Activated naive CD4-positive, alpha-beta T cell treated with anti-CD3 and anti-CD28 coated beads, Interleukin-2, amount 50 U/mL, for 72 hours (primary cell): ENCODE data around the gene TRIM9. TPM values are rescaled to one million over a fixed set of nuclear protein-coding genes. Genes with fewer than 3 reads are reported as not detected.
"Not testable (repeated sequence)": the region's sequence is repeated elsewhere in the genome, so short reads cannot be mapped to it uniquely, and the experiment has no call there.

Source experiments
- ATAC-seq, 2 donors: fragments of 150-1000 bp; cut with Tn5 transposase; 2 replicates each; pipeline ENCODE4 v1.10.0; 2021; ENCODE audit warnings: mild to moderate bottlenecking in 2 of 2, moderate library complexity in 2 of 2
- DNase-seq, 2 donors: peaks; one replicate each; pipeline ENCODE4 v3.0.0; 2021 to 2022; ENCODE audit warnings: low spot score in 2 of 2
- H3K27ac Mint-ChIP-seq, 2 donors: one replicate each; pipeline ENCODE4 v1.8.0; 2022; ENCODE audit warnings: mild to moderate bottlenecking in 2 of 2, mixed read lengths in 2 of 2
- H3K36me3 Mint-ChIP-seq, 2 donors: one replicate each; pipeline ENCODE4 v1.8.0; 2022; ENCODE audit warnings: mixed read lengths in 2 of 2
- H3K9me3 Mint-ChIP-seq, 2 donors: one replicate each; pipeline ENCODE4 v1.8.0; 2022; ENCODE audit warnings: mixed read lengths in 2 of 2
- total RNA-seq, 2 donors: library from RNA; stranded (reverse); gene quantifications; one replicate each; pipeline ENCODE4 v1.2.3, GENCODE V29; 2022

Gene TRIM9
- total RNA-seq, 2 donors from 2014 or later, result 0.93 to 3.1 TPM

DNA sequence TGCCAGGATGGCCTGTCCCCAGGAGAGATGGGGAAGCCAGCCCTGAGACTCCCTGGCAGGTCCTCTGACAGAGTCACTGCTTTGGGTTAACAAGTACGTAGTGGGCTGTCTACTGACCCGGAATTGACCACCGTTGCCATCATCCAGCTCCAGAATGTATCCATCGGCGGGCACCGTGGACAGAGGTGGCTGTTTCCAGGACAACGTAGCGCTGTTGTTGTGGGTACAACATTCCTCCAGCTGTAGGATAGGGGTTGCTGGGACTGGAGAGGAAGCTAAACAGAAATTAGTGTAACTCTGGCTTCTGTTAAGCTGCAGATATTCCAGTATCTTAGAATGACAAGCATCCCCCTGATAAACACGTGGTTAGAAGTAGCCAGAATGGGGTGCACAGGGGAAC is 94.3 kb downstream of the TRIM9 start:
- ATAC-seq (no peak), DNase-seq (no peak)
- Mint-ChIP-seq H3K27ac (no peak overlapping the region), H3K36me3 (no peaks in the 10 kb centered on the region), H3K9me3 (no peaks in the 10 kb centered on the region)

DNA sequence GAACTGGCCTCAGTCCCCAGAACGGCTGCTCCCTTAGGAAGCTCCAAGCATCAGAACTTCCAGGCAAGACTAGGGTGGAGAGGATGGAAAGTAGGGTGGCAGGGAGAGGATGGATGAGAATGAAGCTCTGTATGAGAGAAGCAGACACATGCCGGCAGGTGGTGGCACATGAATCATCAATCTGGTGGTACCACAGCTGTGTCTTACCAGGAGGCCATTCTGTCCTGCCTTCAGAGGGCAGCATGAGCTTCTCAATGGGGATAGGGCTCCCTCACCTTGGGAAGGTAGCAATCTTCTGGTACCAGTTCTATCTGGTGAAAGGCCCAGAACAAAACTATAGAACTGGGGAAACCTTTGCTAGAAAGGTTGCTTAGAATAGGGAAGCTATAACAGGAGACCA is 95.2 kb downstream of the TRIM9 start:
- no peak for ATAC-seq
- no peak for DNase-seq
- Mint-ChIP-seq H3K36me3 (no peaks in the 10 kb centered on the region), H3K27ac (no peak overlapping the region), H3K9me3 (no peaks in the 10 kb centered on the region)

DNA sequence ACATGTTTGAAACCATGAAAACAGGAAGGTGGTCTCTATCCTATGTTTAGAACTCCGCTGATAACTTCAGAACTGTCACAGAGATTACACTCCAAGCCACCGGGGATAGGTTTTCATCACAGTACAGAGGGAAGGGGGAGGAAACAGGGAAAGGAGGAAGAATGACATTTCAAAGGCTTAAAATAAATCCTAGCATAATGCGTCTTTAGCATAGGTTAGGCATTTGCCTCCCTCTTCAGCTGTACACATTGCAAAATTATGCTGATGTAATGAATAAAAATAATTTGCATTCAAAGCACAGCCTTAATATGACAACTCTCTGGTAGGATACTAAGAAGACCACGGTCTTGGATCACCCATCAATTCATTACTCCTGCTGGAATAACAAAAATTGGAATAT is 96.3 kb downstream of the TRIM9 start:
- no peak for DNase-seq
- Mint-ChIP-seq H3K27ac (no peak overlapping the region), H3K9me3 (no peaks in the 10 kb centered on the region), H3K36me3 (no peaks in the 10 kb centered on the region)
- no peak for ATAC-seq

DNA sequence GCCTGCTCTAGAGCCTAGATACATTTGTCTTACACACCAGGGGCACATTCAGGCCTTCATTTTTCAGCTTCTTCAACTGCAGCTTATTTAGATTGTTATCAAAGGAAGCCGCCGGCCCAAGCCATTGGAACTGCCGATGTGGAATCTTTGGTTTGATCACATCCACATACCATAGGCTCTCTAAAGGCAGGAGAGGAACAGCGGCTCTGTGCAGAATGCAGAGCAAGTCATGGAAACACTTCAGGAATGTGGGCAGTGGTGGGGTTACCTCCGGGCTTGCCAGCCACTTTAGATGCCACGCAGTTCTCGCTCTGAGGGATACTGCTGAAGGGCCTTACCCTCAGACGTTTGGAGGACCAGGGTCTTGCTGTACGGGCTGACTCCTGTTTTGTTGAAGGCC is 97.2 kb downstream of the TRIM9 start:
- DNase-seq (no peak), ATAC-seq (no peak)
- Mint-ChIP-seq H3K27ac (no peak overlapping the region), H3K36me3 (no peaks in the 10 kb centered on the region), H3K9me3 (no peaks in the 10 kb centered on the region)

DNA sequence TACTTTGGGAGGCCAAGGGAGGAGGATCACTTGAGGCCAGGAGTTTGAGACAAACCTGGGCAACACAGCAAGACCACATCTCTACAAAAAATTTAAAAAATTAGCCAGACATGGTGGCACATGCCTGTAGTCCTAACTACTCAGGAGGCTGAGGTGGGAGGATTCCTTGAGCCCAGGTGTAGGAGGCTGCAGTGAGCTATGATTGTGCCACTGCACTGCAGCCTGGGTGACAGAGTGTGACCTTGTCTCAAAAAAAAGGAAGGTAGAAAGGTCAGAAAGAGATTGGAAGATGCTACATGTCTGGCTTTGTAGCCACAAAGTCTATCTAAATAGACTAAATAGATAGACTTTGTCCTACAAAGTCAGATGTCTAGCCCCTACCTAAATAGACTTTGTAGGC is 100.7 kb downstream of the TRIM9 start:
- not testable (repeated sequence) for H3K36me3 Mint-ChIP-seq, H3K27ac Mint-ChIP-seq, ATAC-seq, DNase-seq, H3K9me3 Mint-ChIP-seq

DNA sequence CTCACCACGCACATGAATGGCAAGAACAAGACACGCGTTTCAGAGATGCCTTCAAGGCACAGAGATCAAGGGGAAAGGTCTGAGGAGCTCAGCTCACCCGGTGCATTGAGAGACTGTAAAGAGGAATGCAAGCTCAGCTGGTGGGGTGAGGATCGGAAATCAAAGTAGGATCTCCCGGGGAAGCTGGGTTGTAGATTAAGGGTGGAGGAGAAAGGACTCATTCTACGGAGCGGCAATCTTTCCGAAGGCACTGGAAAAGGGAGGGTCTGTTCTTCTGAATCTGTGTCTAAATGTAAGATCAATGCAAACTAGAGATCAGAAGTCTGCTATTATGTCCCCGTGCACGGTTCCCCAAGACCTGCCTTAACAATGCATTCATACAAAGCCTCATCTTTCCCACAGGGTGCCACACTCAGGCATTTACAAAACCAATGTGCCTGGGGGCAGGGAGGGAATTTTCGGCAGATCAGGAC is 109.0 kb downstream of the TRIM9 start:
- no peak for ATAC-seq
- Mint-ChIP-seq H3K36me3 (no peaks in the 10 kb centered on the region), H3K9me3 (no peaks in the 10 kb centered on the region), H3K27ac (no peak overlapping the region)
- no peak for DNase-seq

DNA sequence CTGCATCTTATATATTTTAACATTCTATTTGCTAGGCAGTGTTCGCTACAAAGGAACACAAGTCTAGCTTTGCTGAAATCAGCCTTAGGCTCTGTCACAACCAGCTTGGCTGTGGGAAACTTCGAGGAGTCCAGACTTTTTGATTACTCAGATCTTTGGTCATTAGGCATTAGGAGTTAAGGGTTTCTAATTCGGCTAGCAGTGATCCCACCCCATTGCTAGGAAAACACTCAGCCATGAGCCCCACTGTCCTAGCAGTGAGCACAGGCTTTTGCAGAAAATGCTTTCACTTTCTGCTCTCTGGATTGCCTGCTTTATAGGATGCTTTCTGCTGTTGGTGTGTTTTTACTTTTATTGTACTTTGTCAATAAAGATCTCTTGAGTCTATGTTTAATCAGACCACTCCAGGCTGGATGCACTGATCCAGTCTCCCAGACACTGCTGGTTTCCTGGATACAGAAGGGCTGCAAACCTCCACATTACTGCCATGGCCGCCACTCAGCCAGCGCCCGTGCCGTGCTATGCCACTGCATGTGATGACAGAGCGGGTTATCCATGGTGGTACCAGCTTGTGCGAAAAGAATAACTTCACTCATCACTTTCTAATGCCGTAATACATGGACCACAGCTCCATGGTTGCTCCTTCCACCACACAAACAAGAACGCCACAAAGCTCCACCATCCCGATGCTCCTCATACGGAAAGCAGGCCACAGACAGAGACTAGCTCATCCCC is 109.6 kb downstream of the TRIM9 start:
- H3K27ac Mint-ChIP-seq, result no peak overlapping the region
- DNase-seq (no peak), ATAC-seq (no peak)
- H3K36me3 Mint-ChIP-seq, result no peaks in the 10 kb centered on the region
- no peaks in the 10 kb centered on the region for H3K9me3 Mint-ChIP-seq

DNA sequence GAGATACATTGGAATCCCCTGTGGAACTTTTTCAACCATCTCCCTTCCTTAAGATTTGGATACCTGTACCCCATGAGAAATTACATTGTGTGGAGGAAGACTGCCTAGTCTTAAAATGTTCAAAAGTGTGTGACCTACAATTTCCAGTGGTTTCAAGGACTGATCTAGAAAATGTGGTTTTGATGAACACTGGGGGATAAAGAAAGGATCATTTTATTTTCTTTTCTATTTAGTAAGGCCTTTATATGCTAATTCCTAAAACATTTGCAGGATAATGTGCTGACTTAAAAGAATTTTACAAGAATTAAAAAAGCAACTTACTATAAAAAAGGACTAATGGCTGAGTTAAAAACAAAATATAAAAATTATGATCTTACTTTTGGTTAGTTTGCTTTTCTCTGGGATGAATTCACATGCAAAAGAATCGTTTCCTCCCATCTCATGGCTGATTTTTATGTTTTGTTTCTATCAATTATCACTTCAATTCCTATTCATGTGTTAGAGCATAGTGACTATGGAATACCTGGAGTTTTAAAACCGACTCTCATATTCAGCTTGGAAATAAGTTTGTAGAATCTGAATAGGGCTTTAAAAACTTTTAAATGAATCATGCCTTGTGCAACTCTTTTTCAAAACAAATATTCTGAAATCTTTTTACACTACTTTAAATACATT is 110.7 kb downstream of the TRIM9 start:
- H3K27ac Mint-ChIP-seq, result no peak overlapping the region
- ATAC-seq, result no peak

DNA sequence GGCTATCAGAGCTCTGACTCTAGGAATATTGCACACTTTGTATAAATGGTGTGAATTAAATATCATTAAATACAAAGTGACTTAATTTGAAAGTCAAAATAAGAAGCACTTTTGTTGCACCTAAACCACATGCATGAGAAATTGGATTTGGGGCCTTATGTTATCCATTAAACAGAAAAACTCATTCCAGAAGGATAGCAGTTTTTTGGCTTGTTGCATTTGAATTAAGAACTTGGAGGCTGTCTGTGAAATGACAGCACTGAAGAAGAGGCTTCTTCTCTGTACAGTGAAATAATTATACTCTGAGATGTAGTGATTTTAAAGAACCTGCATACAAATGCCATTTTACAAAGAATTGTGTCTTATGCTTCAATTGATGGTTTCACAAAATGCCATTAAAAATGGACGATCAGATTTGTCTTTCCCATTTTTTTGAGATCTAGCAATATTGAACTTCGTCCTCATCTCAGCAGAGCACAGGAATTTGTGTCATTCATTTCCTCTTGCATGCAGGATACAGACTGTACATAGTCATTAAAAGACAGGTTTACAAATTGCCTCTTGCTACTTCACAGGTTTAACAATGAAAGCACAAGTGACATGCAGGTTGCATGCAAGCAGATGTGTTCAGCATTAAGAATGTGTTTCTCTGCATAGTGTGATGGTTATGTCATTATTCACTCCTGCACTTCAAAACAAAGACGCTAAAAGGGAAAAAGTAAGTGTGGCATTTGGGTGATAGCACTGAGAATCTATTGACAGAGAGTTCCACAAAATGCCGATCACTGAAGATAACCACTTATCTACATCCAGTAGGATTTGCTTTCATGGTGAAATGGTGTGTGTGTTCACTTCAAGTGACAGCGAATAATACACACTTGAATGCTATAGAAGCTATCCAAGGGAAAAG is 114.7 kb downstream of the TRIM9 start:
- ATAC-seq, result no peak
- Mint-ChIP-seq H3K9me3 (no peaks in the 10 kb centered on the region), H3K27ac (no peak overlapping the region), H3K36me3 (no peaks in the 10 kb centered on the region)
- DNase-seq, result no peak

More for the DNA sequence above, 110.7 kb downstream of the TRIM9 start:
- Mint-ChIP-seq H3K9me3 (no peaks in the 10 kb centered on the region), H3K36me3 (no peaks in the 10 kb centered on the region)
- no peak for DNase-seq

DNA sequence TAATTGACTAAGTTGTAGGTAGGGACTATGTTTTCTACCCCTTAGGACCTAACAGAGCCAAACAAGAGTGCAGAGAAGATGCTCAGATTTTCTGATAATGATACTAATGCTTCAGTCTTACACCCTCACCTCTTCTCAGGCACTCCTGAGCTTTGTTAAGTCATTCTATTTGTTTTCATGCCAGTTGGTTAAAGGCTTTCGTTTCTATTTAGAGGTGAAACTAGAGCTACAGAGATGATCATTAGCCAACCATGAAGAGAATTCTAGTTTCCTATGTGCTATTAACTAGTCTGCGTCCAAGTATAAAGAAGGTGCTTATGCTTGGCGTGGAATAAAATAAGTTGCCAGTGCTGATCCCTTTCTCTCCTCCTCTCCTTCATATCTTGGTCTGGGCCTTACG is 116.0 kb downstream of the TRIM9 start:
- Mint-ChIP-seq H3K36me3 (no peaks in the 10 kb centered on the region), H3K9me3 (no peaks in the 10 kb centered on the region), H3K27ac (no peak overlapping the region)
- ATAC-seq (no peak), DNase-seq (no peak)

DNA sequence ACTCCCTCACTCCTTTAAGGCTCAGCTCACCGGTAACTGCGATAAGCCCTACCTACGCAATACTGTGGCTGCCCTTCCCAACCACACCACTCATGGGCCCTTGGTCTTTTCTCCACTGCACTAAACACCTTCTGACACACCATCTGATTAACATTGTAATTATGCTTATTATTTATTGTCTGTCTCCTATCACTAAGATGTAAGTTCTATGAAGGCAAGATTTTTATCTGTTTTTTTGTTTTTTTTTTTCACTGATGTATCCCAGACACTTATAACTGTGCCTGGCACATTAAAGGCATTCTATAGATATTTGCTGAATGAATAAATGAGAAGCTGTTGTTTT is 116.4 kb downstream of the TRIM9 start:
- DNase-seq (no peak), ATAC-seq (no peak)
- Mint-ChIP-seq H3K36me3 (no peaks in the 10 kb centered on the region), H3K27ac (no peak overlapping the region), H3K9me3 (no peaks in the 10 kb centered on the region)

DNA sequence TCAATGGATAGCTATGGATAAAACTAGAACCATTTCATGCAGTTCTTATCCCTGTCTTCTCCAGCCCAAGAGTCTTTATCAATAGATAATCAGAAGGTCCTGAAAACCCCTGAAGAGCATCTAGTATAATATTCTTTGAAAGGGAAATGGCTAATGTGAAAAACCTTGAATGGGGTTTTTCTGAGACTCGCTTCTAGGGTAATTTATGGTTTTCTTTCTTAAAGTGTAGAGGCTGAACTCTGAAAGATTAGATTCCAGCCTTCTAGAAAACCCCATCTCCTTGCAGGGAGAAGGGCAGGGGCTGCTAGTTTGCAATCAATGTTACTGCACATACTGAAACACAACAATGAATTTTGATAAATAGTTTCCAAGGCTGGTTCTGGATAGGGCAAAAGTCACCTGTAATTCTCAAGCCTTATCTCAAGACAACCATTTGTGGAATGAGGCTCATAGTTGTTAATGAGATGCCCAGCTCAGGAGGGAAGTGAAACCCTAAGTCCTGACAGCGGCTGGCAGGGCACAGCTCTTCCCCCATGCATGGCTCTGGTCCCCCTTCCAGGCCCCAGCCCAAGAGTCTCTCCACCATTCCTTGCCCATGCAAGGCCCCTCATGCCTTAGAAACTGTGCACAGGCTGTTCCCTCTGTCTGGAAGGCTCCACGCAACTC is 116.9 kb downstream of the TRIM9 start:
- Mint-ChIP-seq H3K9me3 (no peaks in the 10 kb centered on the region), H3K27ac (no peak overlapping the region), H3K36me3 (no peaks in the 10 kb centered on the region)
- ATAC-seq, result no peak
- DNase-seq, result no peak

DNA sequence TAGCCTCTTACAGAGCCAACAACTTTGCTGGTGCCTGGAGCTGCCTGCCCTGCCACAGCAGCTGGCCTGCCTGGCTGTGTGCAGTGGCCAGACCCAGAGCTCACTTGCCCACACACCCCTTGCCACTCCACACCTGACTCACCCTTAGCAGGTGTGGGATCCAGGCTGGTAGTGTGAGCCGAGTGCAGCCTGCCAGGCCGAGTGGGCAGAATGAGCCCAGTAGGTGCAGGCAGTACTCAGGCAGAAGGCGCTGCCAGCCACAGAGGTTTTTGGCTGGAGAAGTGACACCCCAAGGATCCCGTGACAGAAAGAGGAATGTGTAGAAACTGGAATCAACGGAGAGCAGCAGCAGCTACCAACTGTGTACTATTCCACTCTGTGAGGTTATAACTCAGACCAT is 120.8 kb downstream of the TRIM9 start:
- no peak overlapping the region for H3K27ac Mint-ChIP-seq
- DNase-seq (no peak), ATAC-seq (no peak)
- no peaks in the 10 kb centered on the region for H3K9me3 Mint-ChIP-seq
- H3K36me3 Mint-ChIP-seq, result no peaks in the 10 kb centered on the region

DNA sequence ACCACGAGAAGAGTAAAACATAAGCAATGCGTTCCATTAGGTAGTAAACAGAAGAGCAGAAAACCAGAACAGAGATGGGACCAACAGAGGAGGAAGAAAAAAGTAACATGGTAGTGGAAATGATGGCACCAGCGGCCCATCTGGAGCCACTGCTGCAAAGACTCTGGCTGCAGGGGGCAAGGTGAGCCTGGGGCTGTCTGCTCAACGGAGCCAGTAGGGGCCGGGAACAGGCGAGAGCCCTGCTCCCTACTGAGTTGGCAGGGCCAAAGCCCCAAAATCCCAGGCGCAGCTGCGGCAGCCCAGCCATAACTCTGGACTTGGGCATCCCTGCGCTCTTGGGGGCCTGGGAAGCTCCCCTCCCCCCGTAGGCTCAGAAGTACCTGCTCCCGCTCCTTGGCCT is 122.2 kb downstream of the TRIM9 start:
- H3K27ac Mint-ChIP-seq, result no peak overlapping the region
- no peaks in the 10 kb centered on the region for H3K9me3 Mint-ChIP-seq
- no peaks in the 10 kb centered on the region for H3K36me3 Mint-ChIP-seq
- ATAC-seq (no peak), DNase-seq (no peak)

DNA sequence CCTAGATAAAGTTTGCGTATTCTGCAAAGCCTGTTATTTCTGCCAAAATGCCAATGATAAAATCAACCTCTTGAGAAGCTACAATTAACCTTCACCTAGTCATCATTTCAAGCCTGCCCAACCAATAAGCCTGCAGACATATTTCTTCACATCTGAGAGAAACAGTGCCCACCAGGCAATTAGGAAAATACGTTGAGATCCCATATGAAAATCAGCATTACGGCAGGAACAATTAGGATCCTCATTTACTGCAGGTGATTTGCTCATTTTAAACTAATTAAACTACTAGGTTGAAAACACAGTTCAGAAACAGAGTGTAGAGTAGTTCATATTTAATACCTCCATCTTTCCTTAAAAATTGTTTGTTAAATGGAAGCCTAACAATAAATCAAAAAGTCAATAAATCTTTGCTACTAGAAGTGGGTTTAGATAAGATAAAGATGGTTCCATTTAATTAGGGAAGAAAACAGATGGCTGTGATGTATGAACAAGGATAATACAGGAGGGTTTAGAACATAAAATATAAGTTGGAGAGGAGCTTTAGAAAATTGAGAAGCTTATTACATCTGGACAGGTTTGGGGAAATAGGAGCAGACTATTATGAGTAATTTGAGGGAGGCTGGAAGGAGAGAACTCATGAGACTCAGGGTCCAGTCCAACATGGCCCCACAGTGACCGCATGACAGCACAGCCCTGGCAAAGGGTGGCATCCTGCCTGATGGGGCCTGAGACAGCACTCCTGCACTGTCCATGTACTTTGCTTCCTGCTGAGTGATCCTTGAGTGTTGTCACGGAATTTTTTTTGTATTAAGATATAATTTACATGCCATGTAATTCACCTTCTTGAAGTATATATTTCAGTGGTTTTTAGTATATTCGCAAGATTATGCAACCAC is 123.8 kb downstream of the TRIM9 start:
- no peak for ATAC-seq

DNA sequence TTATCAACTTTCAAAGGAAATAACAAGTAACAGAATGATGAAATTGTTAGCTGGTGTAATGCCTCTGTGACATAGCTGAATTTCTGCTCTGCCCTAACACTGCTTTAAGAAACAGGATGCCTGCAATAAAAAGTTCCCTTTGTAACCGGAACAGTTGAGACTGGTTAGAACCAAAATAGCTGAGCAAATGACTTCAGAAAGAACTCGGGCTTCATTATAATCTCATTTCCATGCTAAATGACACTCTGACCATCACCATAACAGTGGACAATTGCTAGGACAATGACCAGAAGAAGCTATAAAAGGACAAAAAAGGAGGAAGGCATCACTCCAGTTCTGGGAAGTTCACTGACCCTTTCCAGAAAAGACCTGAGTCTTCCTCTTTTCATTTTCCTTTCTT is 127.1 kb downstream of the TRIM9 start:
- no peak overlapping the region for H3K27ac Mint-ChIP-seq
- no peaks in the 10 kb centered on the region for H3K36me3 Mint-ChIP-seq
- DNase-seq (no peak), ATAC-seq (no peak)
- H3K9me3 Mint-ChIP-seq, result no peaks in the 10 kb centered on the region

More for the DNA sequence above, 123.8 kb downstream of the TRIM9 start:
- H3K27ac Mint-ChIP-seq, result no peak overlapping the region
- DNase-seq, result no peak
- H3K9me3 Mint-ChIP-seq, result no peaks in the 10 kb centered on the region
- no peaks in the 10 kb centered on the region for H3K36me3 Mint-ChIP-seq
